GM19099 (cell line): ENCODE results near the gene FBLN2.

ENCODE experiments used
- POLR2A ChIP-seq: IDR thresholded peaks from 3 replicates; pipeline ENCODE4 v1.6.1; 2011; ENCODE audit warnings: low read depth; ENCODE audit not compliant: insufficient read length; ENCODE audit errors: extremely low read depth

Gene FBLN2

DNA sequence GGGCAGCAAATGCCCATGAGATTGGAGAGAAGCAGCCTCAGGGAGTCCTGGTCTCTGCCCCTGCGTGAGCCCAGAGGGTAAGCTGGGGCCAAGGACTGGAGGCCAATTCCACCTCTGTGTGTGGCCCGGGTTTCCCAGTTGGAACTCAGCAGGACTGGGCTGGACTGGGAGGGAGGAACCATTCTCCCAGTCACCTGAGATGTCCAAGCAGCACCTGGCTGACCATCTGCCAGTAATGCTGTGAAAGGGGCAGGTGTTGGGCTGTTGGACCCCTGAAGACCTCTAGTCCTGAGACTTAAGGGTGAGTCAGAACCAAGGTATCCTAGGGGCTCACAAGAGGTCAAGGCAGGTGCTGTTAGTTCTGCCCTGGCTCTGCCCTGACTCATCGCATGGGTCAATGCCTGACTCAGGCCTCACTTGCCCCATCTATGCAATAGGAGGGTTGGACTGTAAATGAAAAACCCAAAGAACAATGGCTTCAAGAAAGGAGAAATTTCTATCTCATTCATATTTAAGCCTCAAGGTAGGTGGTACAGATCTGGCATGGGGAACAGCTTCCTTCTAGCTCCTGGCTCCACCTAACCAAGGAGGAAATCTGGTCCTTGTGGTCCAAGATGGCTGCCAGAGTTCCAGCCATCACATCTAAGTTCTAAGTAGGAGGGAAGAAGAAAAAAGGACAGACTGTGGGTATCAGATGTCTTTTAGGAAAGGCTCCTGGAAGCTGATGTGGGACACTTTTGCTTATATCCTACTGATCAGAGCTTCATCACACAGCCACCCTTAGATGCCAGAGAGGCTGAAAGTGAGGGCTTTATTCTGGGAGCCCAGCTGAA lies 111.3 kb downstream of the FBLN2 start:
- no peak for TF ChIP-seq POLR2A

DNA sequence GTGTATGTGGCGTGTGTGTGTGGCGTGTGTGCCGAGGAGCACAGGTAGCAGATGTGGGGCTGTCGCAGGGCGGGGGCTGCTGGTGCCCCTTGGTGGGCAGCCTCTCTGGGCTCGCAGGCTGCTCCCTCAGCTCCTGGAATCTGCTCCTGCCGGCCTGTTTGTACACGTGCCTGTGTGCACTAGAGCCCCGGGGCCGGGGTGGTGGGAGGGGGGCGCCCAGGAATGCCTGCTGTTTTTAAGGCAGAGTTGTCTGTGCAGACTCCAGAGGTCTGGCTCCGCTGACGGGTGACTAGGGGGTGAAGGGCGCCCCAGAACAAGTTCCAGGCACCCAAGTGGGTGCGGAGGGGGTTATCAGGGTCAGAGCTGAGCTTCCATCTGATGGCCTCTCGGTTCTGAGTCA lies 112.2 kb downstream of the FBLN2 start:
- no peak for TF ChIP-seq POLR2A

DNA sequence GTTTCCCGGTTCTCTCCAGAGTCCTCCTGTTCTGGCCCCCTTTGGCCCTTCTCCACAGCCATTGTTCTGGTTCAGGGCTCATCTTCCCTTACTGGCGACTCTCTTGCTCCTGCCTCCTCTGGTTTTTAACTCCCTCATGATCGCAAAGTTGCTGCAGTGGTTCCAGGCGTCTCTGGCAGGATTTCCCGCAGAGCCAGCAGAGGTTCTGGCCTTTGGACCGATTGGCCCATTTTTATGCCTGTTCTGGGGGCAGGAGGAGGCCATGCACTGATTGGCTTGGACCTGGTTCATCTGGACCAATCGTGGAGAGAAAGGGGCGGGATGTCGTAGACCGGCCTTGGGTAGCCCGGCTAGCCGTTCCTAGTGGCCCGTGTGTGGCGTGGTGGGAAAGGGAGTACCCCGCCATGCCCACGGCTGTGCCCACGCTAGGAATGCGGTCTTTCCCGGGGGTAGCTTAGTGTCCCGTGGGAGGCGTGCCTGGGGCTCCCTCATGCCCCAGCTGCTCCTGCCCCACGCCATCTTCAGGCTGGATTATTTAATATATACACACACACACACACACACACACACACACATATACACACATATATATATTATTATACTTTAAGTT lies 113.4 kb downstream of the FBLN2 start:
- TF ChIP-seq POLR2A = no peak

- no peak for TF ChIP-seq POLR2A
Measured at GRCh38 chr3:13663781-13664535, 115.0 kb downstream of the FBLN2 start.

- no peak for TF ChIP-seq POLR2A
Measured at GRCh38 chr3:13665582-13666226, 116.8 kb downstream of the FBLN2 start.

GRCh38 chr3:13666227-13666619 lies 117.3 kb downstream of the FBLN2 start:
- no peak for TF ChIP-seq POLR2A

- TF ChIP-seq POLR2A = no peak
Measured at GRCh38 chr3:13666781-13667709, 118.1 kb downstream of the FBLN2 start.

GRCh38 chr3:13668136-13668535 lies 119.2 kb downstream of the FBLN2 start:
- TF ChIP-seq POLR2A = no peak

- no peak for TF ChIP-seq POLR2A
Measured at GRCh38 chr3:13669457-13669856, 120.5 kb downstream of the FBLN2 start.

DNA sequence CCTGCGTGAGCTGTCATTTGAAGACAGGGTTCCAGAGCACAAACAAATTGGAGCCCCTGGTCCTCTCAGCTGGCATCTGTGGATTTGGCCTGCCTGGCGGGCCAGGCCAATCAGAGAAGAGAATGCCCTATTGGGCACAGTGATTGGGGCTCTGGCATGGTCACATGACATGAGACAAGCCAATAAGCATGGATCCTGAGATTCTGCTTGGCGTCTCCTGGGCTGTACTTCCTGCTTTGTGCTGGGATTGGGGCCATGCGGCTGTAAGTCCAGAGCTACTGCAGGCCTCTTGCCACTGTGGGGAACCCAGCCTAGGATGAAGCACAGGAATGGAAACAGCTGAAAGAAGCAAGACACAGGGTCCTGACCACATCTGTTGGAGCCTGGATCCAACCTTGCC lies 121.4 kb downstream of the FBLN2 start:
- TF ChIP-seq POLR2A = no peak

DNA sequence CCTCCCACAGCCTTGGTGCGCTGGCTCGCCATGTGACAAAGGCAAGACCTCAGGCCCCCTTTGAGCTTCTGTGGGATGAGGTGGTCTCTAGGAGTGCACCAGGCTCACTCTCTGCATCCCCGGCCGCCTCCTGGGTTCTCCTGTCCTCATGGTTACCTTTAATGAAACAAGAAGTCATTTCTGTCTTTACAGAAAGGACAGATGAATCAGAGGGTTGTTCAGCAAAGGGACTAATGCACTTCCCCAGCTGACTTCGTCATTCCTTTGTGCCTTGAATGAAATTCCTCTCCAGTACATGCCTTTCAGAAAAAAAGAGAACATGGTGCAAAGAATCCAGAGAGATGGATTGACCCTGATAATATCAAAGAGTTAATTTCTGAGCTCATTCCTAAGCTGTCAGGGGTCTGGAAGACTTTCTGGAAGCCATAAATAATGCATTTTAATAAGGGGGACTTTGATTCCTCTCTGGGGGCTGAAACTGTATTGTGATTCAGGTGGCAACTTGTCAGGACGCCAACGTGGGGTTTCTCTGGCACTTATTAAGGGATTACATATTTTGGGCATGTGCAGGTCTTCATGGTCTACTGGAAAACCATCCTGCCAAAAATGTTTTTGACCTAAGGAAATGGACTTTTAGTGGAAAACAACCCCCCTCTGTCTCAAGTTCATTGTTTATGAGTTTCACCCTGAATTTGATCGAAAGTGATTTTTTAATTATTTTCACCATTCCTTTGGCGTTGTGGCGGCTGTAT lies 122.7 kb downstream of the FBLN2 start:
- TF ChIP-seq POLR2A = no peak

DNA sequence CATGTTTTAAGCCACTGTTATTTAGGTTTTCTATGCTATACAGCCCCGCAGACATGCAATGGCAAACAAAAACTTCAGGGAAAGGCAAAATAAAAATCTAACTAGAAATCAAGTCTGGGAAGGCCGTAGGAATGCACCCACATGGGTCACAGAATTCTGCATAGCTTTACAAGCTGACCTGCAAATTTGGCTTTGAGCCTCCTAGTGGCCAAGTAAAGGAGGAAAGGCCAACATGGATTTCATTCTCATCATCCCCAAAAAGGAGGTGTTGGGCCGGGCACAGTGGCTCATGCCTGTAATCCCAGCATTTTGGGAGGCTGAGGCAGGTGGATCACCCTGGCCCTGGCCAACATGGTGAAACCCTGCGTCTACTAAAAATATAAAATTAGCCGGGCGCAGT lies 124.3 kb downstream of the FBLN2 start:
- no peak for TF ChIP-seq POLR2A

DNA sequence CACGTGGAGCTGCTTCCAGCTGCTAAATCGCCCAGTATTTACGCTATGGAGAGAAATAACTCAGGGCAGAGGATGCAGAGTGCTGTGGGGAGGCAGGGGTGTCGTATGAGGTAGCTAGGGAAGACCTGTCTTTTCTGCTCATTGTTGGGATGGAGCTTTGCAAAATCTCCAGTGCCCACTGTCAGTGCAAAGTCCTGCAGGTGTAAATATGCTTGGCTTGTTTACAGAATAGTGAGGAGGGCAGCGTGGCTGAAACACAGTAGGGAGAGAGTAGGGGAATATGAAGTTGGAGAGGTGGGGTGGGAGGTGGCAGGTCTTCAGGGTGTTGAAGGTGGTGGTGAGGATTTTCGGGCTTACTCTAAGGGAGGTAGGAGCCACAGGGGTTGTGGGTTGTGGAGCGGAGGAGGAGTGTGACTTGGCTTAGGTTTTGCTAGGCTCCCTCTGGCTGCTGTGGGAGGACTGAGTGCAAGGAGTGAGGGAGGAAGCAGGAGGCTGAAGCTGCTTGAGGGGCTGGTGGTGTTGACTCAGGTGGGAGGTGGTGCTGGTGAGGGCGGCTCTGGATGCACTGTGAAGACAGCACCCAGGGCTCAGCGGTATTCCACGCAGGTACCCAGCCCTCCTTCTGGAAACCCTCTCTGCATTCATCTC lies 125.7 kb downstream of the FBLN2 start:
- no peak for TF ChIP-seq POLR2A
